GM18526 (cell line): ENCODE results near the gene TFEC.

ENCODE experiments used
- POLR2A ChIP-seq: IDR thresholded peaks from 3 replicates; pipeline ENCODE4 v1.6.1; 2011; ENCODE audit not compliant: insufficient read length; ENCODE audit errors: extremely low read depth

TFEC gene

GRCh38 chr7:115953592-115954255 lies 76.8 kb downstream of the TFEC start:
- no peak for TF ChIP-seq POLR2A

- TF ChIP-seq POLR2A, result no peak
Measured at GRCh38 chr7:115952832-115953231, 77.7 kb downstream of the TFEC start.

- TF ChIP-seq POLR2A, result no peak
Measured at GRCh38 chr7:115951547-115951946, 79.0 kb downstream of the TFEC start.

GRCh38 chr7:115941703-115942268 lies 88.8 kb downstream of the TFEC start:
- no peak for TF ChIP-seq POLR2A

- TF ChIP-seq POLR2A, result no peak
Measured at GRCh38 chr7:115940460-115941060, 90.0 kb downstream of the TFEC start.

- no peak for TF ChIP-seq POLR2A
Measured at GRCh38 chr7:115937960-115938359, 92.6 kb downstream of the TFEC start.

GRCh38 chr7:115933471-115933870 lies 97.1 kb downstream of the TFEC start:
- no peak for TF ChIP-seq POLR2A

- TF ChIP-seq POLR2A, result no peak
Measured at GRCh38 chr7:115932880-115933279, 97.7 kb downstream of the TFEC start.

- no peak for TF ChIP-seq POLR2A
Measured at GRCh38 chr7:115924411-115924810, 106.2 kb downstream of the TFEC start.

GRCh38 chr7:115920367-115920766 lies 110.2 kb downstream of the TFEC start:
- no peak for TF ChIP-seq POLR2A

GRCh38 chr7:115914951-115915350 lies 115.6 kb downstream of the TFEC start:
- TF ChIP-seq POLR2A, result no peak

GRCh38 chr7:115911465-115911864 lies 119.1 kb downstream of the TFEC start:
- no peak for TF ChIP-seq POLR2A

GRCh38 chr7:115910541-115911164 lies 119.9 kb downstream of the TFEC start:
- TF ChIP-seq POLR2A, result no peak

GRCh38 chr7:115906731-115907130 lies 123.8 kb downstream of the TFEC start:
- no peak for TF ChIP-seq POLR2A

- no peak for TF ChIP-seq POLR2A
Measured at GRCh38 chr7:115889669-115889984, 140.9 kb downstream of the TFEC start.

GRCh38 chr7:115888981-115889668 lies 141.4 kb downstream of the TFEC start:
- TF ChIP-seq POLR2A, result no peak
